SK-N-SH (cell line): Measurements from ENCODE around the gene FAM240A. TPM values are rescaled to one million over a fixed set of nuclear protein-coding genes. Genes with fewer than 3 reads are reported as not detected.

Experiments used
- CTCF ChIA-PET: fragments of 300-600, 350-600 bp; formaldehyde crosslinking; extraction: SDS; loops from one replicate; lab custom pipeline; 2021; lab: Yijun Ruan, JAX
- POLR2A ChIA-PET: fragments of 350-600 bp; sonication (Branson Sonifier 250); formaldehyde crosslinking; extraction: SDS; loops from one replicate; lab custom pipeline; 2020; ENCODE audit warnings: antibody characterized with exemption, inconsistent platforms; lab: Yijun Ruan, JAX
- DNase-seq: peaks from one replicate; pipeline ENCODE4 v3.0.0; 2012
- H2AFZ ChIP-seq: fragments of 200-600 bp; sonication (generic); 2 replicates; pipeline ENCODE4 v1.8.1; 2016; ENCODE audit warnings: antibody characterized with exemption, mild to moderate bottlenecking, low read depth
- H3F3A ChIP-seq: fragments of 200-600 bp; sonication (generic); replicated peaks from 2 replicates; pipeline ENCODE3; 2016; ENCODE audit warnings: antibody characterized with exemption, mild to moderate bottlenecking; ENCODE audit not compliant: insufficient read depth
- H3K27ac ChIP-seq, 2 experiments: fragments of 200-500 bp in 1 of 2; fragments of 200-600 bp in 1 of 2; sonication (Bioruptor generic) in 1 of 2; sonication (generic), shearing (Covaris generic) in 1 of 2; 2 replicates each; pipeline versions ENCODE4 v1.5.1 to v1.6.1; 2014 to 2016; ENCODE audit warnings: low read depth in 2 of 2, inconsistent platforms in 1 of 2, low read length in 1 of 2, mild to moderate bottlenecking in 1 of 2, mixed read lengths in 1 of 2
- H3K27me3 ChIP-seq: fragments of 200-600 bp; sonication (generic), shearing (Covaris generic); 2 replicates; pipeline ENCODE4 v1.6.1; 2016; ENCODE audit warnings: mixed run types; ENCODE audit not compliant: insufficient read depth
- H3K36me3 ChIP-seq, 2 experiments: fragments of 200-500 bp in 1 of 2; fragments of 200-600 bp in 1 of 2; sonication (Bioruptor generic) in 1 of 2; sonication (generic) in 1 of 2; replicated peaks in 1 of 2; 2 replicates each; pipeline versions ENCODE3 to v1.5.1; 2014 to 2016; ENCODE audit warnings: low read length in 1 of 2, mild to moderate bottlenecking in 1 of 2; ENCODE audit not compliant: insufficient read depth in 2 of 2, control insufficient read depth in 1 of 2
- H3K4me1 ChIP-seq, 2 experiments: fragments of 200-500 bp in 1 of 2; fragments of 200-600 bp in 1 of 2; sonication (Bioruptor generic) in 1 of 2; sonication (generic), shearing (Covaris generic) in 1 of 2; 2 replicates each; pipeline versions ENCODE4 v1.5.1 to v1.6.1; 2014 to 2016; ENCODE audit warnings: low read depth in 1 of 2, low read length in 1 of 2, mixed run types in 1 of 2; ENCODE audit not compliant: insufficient read depth in 2 of 2, control insufficient read depth in 1 of 2
- H3K4me2 ChIP-seq: fragments of 200-600 bp; sonication (generic), shearing (Covaris generic); 2 replicates; pipeline ENCODE4 v1.6.1; 2017; ENCODE audit warnings: mixed run types
- H3K4me3 ChIP-seq, 2 experiments: fragments of 200-500 bp in 1 of 2; fragments of 200-600 bp in 1 of 2; sonication (Bioruptor generic) in 1 of 2; sonication (generic), shearing (Covaris generic) in 1 of 2; 2 replicates each; pipeline versions ENCODE4 v1.5.1 to v1.8.1; 2014 to 2016; ENCODE audit warnings: low read depth in 2 of 2, inconsistent platforms in 1 of 2, low read length in 1 of 2, mild to moderate bottlenecking in 1 of 2, mixed read lengths in 1 of 2, moderate library complexity in 1 of 2
- H3K79me2 ChIP-seq: fragments of 200-600 bp; sonication (generic); 2 replicates; pipeline ENCODE4 v1.8.1; 2017; ENCODE audit warnings: mild to moderate bottlenecking; ENCODE audit not compliant: insufficient read depth
- H3K9ac ChIP-seq: fragments of 200-600 bp; sonication (generic); 2 replicates; pipeline ENCODE4 v1.6.1; 2017; ENCODE audit warnings: mixed run types
- H3K9me2 ChIP-seq: fragments of 200-600 bp; sonication (generic); 2 replicates; pipeline ENCODE4 v1.6.1; 2017; ENCODE audit warnings: mixed run types
- H3K9me3 ChIP-seq: fragments of 200-600 bp; sonication (generic); 2 replicates; pipeline ENCODE4 v1.6.1; 2017; ENCODE audit warnings: mixed run types, mild to moderate bottlenecking, moderate library complexity
- H4K20me1 ChIP-seq: fragments of 200-600 bp; sonication (generic); 2 replicates; pipeline ENCODE4 v1.6.1; 2017; ENCODE audit warnings: mild to moderate bottlenecking, mixed run types; ENCODE audit not compliant: insufficient read depth
- CHD2 ChIP-seq: fragments of 150-350 bp; IDR thresholded peaks from 2 replicates; pipeline ENCODE4 v1.6.1; 2018; ENCODE audit warnings: low read length; ENCODE audit not compliant: partially characterized antibody
- CTCF ChIP-seq: fragments of 200-600 bp; sonication (generic); IDR thresholded peaks from 2 replicates; pipeline ENCODE4 v1.6.1; 2017; ENCODE audit warnings: antibody characterized with exemption, mild to moderate bottlenecking, moderate library complexity
- ELF1 ChIP-seq: IDR thresholded peaks from 2 replicates; pipeline ENCODE4 v1.4.0; 2012
- EP300 ChIP-seq, 2 experiments: IDR thresholded peaks; 2 replicates each; pipeline versions ENCODE4 v1.4.0 to v1.6.1; 2012; ENCODE audit warnings: borderline replicate concordance in 1 of 2, low read depth in 1 of 2, low read length in 1 of 2
- FOSL2 ChIP-seq: IDR thresholded peaks from 2 replicates; pipeline ENCODE4 v1.4.0; 2012; ENCODE audit warnings: low read depth, mild to moderate bottlenecking, moderate library complexity, borderline replicate concordance
- GATA2 ChIP-seq: sonication (generic); formaldehyde crosslinking; IDR thresholded peaks from 2 replicates; pipeline ENCODE4 v1.5.0; 2020; ENCODE audit warnings: mild to moderate bottlenecking, missing genetic modification reagents
- JUND ChIP-seq: IDR thresholded peaks from 2 replicates; pipeline ENCODE4 v1.4.0; 2012
- NRF1 ChIP-seq: IDR thresholded peaks from 2 replicates; pipeline ENCODE4 v1.6.1; 2012; ENCODE audit warnings: low read depth, mild to moderate bottlenecking, low read length
- POLR2AphosphoS5 ChIP-seq: IDR thresholded peaks from 2 replicates; pipeline ENCODE4 v1.6.1; 2012; ENCODE audit warnings: low read depth, low read length
- RAD21 ChIP-seq: IDR thresholded peaks from 2 replicates; pipeline ENCODE4 v1.6.1; 2012; ENCODE audit warnings: mild to moderate bottlenecking, low read length
- RXRA ChIP-seq: IDR thresholded peaks from 2 replicates; pipeline ENCODE4 v1.4.0; 2012; ENCODE audit warnings: low read depth, mild to moderate bottlenecking, borderline replicate concordance
- TCF12 ChIP-seq: IDR thresholded peaks from 2 replicates; pipeline ENCODE4 v1.4.0; 2012
- YY1 ChIP-seq: IDR thresholded peaks from 2 replicates; pipeline ENCODE4 v1.4.0; 2012; ENCODE audit warnings: low read depth, mild to moderate bottlenecking
- WGBS: methylation state at CpG from one replicate; pipeline ENCODE4 v1.1.6; 2017; ENCODE audit warnings: low lambda C conversion rate; 5-methylcytosine and 5-hydroxymethylcytosine counted together
- polyA plus RNA-seq, 3 experiments: library from polyadenylated mRNA; depleted of rRNA; stranded (reverse); fragments of >200 nt; gene quantifications; 2 replicates each; pipeline ENCODE4 v1.2.3, GENCODE V29; 2012
- TF ChIP-seq, protein P1 (sequence below): fragments of 150-350 bp; IDR thresholded peaks from 2 replicates; pipeline ENCODE4 v1.6.1; 2016; ENCODE audit warnings: mild to moderate bottlenecking, low read depth, low read length
- TF ChIP-seq, protein P2 (sequence below): IDR thresholded peaks from 2 replicates; pipeline ENCODE4 v1.6.1; 2012; ENCODE audit warnings: mild to moderate bottlenecking, low read depth, low read length, moderate library complexity

FAM240A gene
- polyA plus RNA-seq, 1 of the 3 experiments (the other 2 are of a cell fraction), result not detected

GRCh38 chr3:46576386-46576785 is 35.9 kb upstream of the FAM240A start:
- no peak overlapping the region for H3K4me3 ChIP-seq
- H4K20me1 ChIP-seq, result no peaks in the 10 kb centered on the region
- H3K36me3 ChIP-seq, result no peaks in the 10 kb centered on the region
- no peak overlapping the region for H3K4me2 ChIP-seq
- 70% methylated on average over 10 of the region's 10 CpGs for WGBS
- no peak overlapping the region for H3K9ac ChIP-seq
- H3K27me3 ChIP-seq, result no peaks in the 10 kb centered on the region; the same call in 1 of the 2 replicates
- no peaks in the 10 kb centered on the region; a peak in 1 of 4 replicates for H3K4me1 ChIP-seq
- DNase-seq, result no peak
- H2AFZ ChIP-seq, result no peak overlapping the region
- H3K9me2 ChIP-seq, result no peaks in the 10 kb centered on the region
- ChIA-PET POLR2A (no interaction called here), CTCF (no interaction called here)
- no peak overlapping the region for H3K27ac ChIP-seq
- no peak for TF ChIP-seq CTCF
- no peak for TF ChIP-seq RXRA
- no peak for TF ChIP-seq CHD2
- TF ChIP-seq NRF1, result no peak
- no peak for TF ChIP-seq GATA2 (CRISPR knock-in tag)
- TF ChIP-seq, protein P1, sequence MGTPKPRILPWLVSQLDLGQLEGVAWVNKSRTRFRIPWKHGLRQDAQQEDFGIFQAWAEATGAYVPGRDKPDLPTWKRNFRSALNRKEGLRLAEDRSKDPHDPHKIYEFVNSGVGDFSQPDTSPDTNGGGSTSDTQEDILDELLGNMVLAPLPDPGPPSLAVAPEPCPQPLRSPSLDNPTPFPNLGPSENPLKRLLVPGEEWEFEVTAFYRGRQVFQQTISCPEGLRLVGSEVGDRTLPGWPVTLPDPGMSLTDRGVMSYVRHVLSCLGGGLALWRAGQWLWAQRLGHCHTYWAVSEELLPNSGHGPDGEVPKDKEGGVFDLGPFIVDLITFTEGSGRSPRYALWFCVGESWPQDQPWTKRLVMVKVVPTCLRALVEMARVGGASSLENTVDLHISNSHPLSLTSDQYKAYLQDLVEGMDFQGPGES, result no peak
- TF ChIP-seq EP300 (IDR thresholded peaks at IDR 0.05; ENCODE audit: borderline replicate concordance in 1 of 2, low read depth in 1 of 2, low read length in 1 of 2), result no peak
- no peak for TF ChIP-seq TCF12
- TF ChIP-seq POLR2AphosphoS5, result no peak
- TF ChIP-seq JUND, result no peak
- TF ChIP-seq ELF1, result no peak
- TF ChIP-seq, protein P2, sequence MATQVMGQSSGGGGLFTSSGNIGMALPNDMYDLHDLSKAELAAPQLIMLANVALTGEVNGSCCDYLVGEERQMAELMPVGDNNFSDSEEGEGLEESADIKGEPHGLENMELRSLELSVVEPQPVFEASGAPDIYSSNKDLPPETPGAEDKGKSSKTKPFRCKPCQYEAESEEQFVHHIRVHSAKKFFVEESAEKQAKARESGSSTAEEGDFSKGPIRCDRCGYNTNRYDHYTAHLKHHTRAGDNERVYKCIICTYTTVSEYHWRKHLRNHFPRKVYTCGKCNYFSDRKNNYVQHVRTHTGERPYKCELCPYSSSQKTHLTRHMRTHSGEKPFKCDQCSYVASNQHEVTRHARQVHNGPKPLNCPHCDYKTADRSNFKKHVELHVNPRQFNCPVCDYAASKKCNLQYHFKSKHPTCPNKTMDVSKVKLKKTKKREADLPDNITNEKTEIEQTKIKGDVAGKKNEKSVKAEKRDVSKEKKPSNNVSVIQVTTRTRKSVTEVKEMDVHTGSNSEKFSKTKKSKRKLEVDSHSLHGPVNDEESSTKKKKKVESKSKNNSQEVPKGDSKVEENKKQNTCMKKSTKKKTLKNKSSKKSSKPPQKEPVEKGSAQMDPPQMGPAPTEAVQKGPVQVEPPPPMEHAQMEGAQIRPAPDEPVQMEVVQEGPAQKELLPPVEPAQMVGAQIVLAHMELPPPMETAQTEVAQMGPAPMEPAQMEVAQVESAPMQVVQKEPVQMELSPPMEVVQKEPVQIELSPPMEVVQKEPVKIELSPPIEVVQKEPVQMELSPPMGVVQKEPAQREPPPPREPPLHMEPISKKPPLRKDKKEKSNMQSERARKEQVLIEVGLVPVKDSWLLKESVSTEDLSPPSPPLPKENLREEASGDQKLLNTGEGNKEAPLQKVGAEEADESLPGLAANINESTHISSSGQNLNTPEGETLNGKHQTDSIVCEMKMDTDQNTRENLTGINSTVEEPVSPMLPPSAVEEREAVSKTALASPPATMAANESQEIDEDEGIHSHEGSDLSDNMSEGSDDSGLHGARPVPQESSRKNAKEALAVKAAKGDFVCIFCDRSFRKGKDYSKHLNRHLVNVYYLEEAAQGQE, result no peak
- TF ChIP-seq RAD21, result no peak
- TF ChIP-seq FOSL2, result no peak
- no peak for TF ChIP-seq YY1
- no peaks in the 10 kb centered on the region for H3K9me3 ChIP-seq
- H3F3A ChIP-seq, result no peaks in the 10 kb centered on the region
- no peaks in the 10 kb centered on the region for H3K79me2 ChIP-seq
